Left renal pelvis (tissue), 4 donors: Measurements from ENCODE around the gene KLHL40. TPM values are rescaled to one million over a fixed set of nuclear protein-coding genes. Genes with fewer than 3 reads are reported as not detected.

ENCODE experiments used
- DNase-seq, 4 donors: peaks; one replicate each; pipeline ENCODE4 v3.0.0-alpha.2; 2013; ENCODE audit warnings: low read depth in 4 of 4, low spot score in 3 of 4
- polyA plus RNA-seq, 4 donors: library from polyadenylated mRNA; unstranded; fragments of 120-200 nt; gene quantifications; one replicate each; pipeline ENCODE4 v1.2.1, GENCODE V29; 2013; ENCODE audit not compliant: insufficient read length in 4 of 4

The KLHL40 gene
- polyA plus RNA-seq, 4 donors = not detected

- no peak for DNase-seq
Measured at GRCh38 chr3:42688016-42688415, 2.7 kb downstream of the KLHL40 start.

- no peak for DNase-seq
Measured at GRCh38 chr3:42688487-42689420, 3.4 kb downstream of the KLHL40 start.

- DNase-seq = no peak
Measured at GRCh38 chr3:42689421-42690014, 4.2 kb downstream of the KLHL40 start.

GRCh38 chr3:42690191-42690590, 4.9 kb downstream of the KLHL40 start:
- DNase-seq = no peak

GRCh38 chr3:42690766-42691680, 5.7 kb downstream of the KLHL40 start:
- no peak for DNase-seq

GRCh38 chr3:42691816-42692666, 6.7 kb downstream of the KLHL40 start:
- DNase-seq = no peak

- DNase-seq = no peak
Measured at GRCh38 chr3:42692667-42693529, 7.6 kb downstream of the KLHL40 start.

GRCh38 chr3:42693530-42693930, 8.2 kb downstream of the KLHL40 start:
- DNase-seq = no peak

- DNase-seq = no peak
Measured at GRCh38 chr3:42694366-42694765, 9.0 kb downstream of the KLHL40 start.

- DNase-seq = no peak
Measured at GRCh38 chr3:42696356-42697288, 11.3 kb downstream of the KLHL40 start.

GRCh38 chr3:42697289-42698051, 12.1 kb downstream of the KLHL40 start:
- DNase-seq = no peak

- DNase-seq = no peak
Measured at GRCh38 chr3:42698216-42698910, 13.0 kb downstream of the KLHL40 start.

GRCh38 chr3:42698911-42699230, 13.5 kb downstream of the KLHL40 start:
- DNase-seq = no peak

GRCh38 chr3:42699511-42699971, 14.2 kb downstream of the KLHL40 start:
- no peak for DNase-seq

- no peak for DNase-seq
Measured at GRCh38 chr3:42700366-42701288, 15.3 kb downstream of the KLHL40 start.
